Stimulated activated naive CD8-positive, alpha-beta T cell treated with anti-CD3 and anti-CD28 coated beads, Interleukin-15, Interleukin-2, amounts not matched to agents 100 U/mL and 50 U/mL, for 24 hours (primary cell): ENCODE results near the gene TRIM47.
"Not testable (repeated sequence)": the region's sequence is repeated elsewhere in the genome, so short reads cannot be mapped to it uniquely, and the experiment has no call there.

Experiments used
- ATAC-seq: fragments of 150-1000 bp; cut with Tn5 transposase; one replicate; pipeline ENCODE4 v1.10.0; 2021
- DNase-seq: peaks from one replicate; pipeline ENCODE4 v3.0.0; 2021

Gene TRIM47

DNA sequence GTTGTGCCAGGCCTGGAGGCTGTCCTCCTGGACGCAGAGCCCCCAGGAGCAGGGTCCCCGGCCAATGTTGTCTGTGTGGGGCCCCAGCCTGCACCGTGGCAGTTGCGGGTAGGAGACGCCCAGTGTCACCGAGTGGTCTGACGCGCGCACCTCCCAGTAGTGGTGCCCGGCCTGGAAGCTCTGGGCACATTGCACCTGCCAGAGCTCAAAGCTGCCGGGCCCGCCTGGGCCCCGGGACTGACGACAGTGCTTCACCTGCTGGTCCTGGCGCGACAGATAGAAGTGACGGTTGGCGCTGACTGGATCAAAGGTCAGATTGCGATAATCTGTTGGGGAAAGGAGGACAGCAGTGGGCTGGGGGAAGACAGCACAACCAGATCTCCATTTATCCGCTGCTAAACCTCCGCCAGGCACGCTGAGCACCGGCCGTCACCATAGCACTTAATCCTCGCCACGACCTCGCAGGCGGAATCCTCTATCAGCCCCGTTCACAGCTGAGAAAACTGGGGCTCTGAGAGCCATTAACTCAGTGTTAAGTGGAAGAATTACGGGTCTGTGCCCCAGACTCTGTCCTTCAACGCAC is 12.7 kb upstream of the TRIM47 start:
- DNase-seq (no peak), ATAC-seq (no peak)

- peak; percentile 82 for ATAC-seq
- DNase-seq, result no peak
Observed at GRCh38 chr17:75889454-75889853, 11.1 kb upstream of the TRIM47 start.

DNA sequence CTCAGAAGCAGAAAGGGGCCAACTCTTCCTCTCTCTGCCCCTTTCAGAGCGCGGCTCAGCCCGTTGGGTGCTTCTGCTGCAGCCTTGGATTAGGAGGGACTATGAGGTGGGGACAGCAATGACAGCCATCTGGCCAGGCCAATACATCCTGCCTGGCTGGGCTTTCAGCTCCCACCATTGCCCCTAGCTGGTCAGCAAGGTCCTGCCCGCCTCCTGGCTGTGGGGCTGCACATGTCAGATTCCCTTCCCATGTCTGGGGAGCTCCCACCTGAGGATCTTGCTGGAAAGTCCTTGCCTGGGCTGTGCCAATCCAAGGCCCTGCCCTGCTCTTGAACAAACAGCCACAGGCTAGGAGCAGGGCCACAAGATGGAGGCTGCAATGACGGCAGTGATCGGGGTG is 10.1 kb upstream of the TRIM47 start:
- ATAC-seq, result no peak
- DNase-seq, result no peak

GRCh38 chr17:75885860-75886259 is 7.5 kb upstream of the TRIM47 start:
- DNase-seq, ATAC-seq: not testable (repeated sequence)

- ATAC-seq, result no peak
- DNase-seq, result no peak
Observed at GRCh38 chr17:75885431-75885830, 7.0 kb upstream of the TRIM47 start.

GRCh38 chr17:75881678-75882454 is 3.5 kb upstream of the TRIM47 start:
- no peak for ATAC-seq

DNA sequence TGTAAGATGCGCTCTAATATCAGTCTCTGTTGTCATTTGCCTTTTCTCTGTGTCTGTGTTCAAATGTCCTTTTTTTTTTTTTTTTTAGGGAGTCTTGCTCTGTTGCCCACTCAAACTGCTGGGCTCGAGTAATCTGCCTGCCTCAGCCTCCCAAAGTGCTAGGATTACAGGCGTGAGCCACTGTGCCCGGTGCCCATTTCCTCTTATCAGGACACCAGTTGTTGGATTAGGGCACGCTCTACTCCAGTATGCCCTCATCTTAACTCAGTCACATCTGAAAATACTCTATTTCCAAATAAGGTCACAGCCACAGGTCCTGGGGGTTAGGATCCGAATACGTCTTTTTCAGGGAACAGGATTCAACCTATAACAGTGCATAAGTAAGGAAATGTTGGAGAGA is 1.9 kb upstream of the TRIM47 start:
- ATAC-seq, result no peak

More at GRCh38 chr17:75881678-75882454, 3.5 kb upstream of the TRIM47 start:
- no peak for DNase-seq

GRCh38 chr17:75877752-75878173 is 618 bp downstream of the TRIM47 start:
- ATAC-seq (peak; percentile 78), DNase-seq (peak; percentile 75)

More for the DNA sequence above, 1.9 kb upstream of the TRIM47 start:
- no peak for DNase-seq

GRCh38 chr17:75876938-75877751 is 1.2 kb downstream of the TRIM47 start:
- ATAC-seq, result peak; percentile 12

GRCh38 chr17:75876190-75876937 is 2.0 kb downstream of the TRIM47 start:
- ATAC-seq, result peak; percentile 55
- DNase-seq, result peak; percentile 72

More at GRCh38 chr17:75876938-75877751, 1.2 kb downstream of the TRIM47 start:
- peak; percentile 48 for DNase-seq

- no peak for ATAC-seq
- DNase-seq, result no peak
Observed at GRCh38 chr17:75875940-75876189, 2.5 kb downstream of the TRIM47 start.

DNA sequence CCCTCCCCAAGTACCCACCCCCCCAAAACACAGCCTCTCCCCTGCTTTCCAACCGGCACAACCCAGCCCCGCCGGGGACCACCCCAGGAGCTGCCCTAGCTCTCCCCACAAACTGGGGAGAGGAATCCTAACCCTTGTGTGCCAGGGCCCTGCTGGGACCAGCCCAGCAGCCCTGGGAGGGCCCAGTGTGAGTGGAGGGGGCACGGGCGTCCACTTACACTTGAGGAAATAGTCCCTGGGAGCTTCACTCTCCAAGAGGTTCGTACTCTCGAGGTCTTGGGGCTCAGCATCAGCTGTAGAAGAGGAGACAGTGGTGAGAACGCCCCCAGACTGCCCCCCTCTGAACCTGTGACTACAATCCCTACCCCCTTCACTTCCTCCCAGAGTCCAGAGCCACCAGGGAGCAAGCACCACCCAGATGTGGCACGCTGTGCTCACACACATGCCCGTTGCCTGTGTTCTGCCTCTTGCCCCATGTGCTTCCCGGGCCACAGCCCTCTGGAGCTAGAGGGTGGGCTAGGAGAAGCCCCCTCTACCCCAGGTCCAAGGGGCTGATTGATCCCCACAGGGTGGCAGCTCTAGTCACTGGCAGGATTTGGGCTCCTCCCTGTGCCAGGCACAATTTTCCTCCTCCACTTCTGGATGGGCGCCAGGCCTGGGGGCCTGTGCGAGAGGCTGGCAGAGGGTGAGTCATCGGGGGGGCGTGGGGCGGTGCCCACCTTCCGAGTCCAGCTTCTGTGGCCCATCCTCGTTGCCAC is 3.0 kb downstream of the TRIM47 start:
- ATAC-seq (no peak), DNase-seq (peak; percentile 29)

- DNase-seq, result no peak
- no peak for ATAC-seq
Observed at GRCh38 chr17:75874323-75875181, 3.8 kb downstream of the TRIM47 start.

- ATAC-seq (no peak), DNase-seq (no peak)
Observed at GRCh38 chr17:75873587-75874322, 4.6 kb downstream of the TRIM47 start.

- DNase-seq (peak; percentile 25), ATAC-seq (no peak)
Observed at GRCh38 chr17:75872434-75873351, 5.7 kb downstream of the TRIM47 start.

GRCh38 chr17:75870228-75870627 is 8.2 kb downstream of the TRIM47 start:
- ATAC-seq, DNase-seq: not testable (repeated sequence)

- ATAC-seq (no peak), DNase-seq (no peak)
Observed at GRCh38 chr17:75869282-75870141, 8.9 kb downstream of the TRIM47 start.
